ENCODE measurements around the gene IL19. TPM values are rescaled to one million over a fixed set of nuclear protein-coding genes. Genes with fewer than 3 reads are reported as not detected.

IL19 gene
- total RNA-seq, 1 donor from 2014 or later, result not detected

DNA sequence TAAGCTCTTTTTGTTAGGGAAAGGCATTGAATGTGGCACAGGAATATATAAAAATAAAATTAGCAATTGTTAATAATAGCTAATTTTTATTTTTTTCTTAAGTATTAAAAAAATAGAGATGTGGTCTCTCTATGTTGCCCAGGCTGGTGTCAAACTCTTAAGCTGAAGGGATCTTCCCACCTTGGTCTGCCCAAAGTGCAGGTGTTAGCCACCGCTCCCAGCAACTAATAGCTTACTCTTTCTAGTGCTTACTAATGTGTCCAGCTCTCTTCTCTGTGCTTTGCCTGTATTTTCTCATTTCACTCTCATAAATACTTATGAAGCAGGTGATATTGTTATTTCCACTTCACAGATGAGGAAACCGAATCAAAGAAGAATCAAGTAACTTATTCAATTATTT is 113.3 kb downstream of the IL19 start:
- no peak overlapping the region for H3K4me3 Mint-ChIP-seq (ENCODE audit: low read depth)
- H3K36me3 Mint-ChIP-seq (ENCODE audit: insufficient read depth), result no peaks in the 10 kb centered on the region
- H3K27me3 Mint-ChIP-seq, result peaks cover 9% of the 10 kb centered on the region
- H3K9me3 Mint-ChIP-seq (ENCODE audit: low read depth), result peaks cover 7% of the 10 kb centered on the region
- TF ChIP-seq, protein P1, sequence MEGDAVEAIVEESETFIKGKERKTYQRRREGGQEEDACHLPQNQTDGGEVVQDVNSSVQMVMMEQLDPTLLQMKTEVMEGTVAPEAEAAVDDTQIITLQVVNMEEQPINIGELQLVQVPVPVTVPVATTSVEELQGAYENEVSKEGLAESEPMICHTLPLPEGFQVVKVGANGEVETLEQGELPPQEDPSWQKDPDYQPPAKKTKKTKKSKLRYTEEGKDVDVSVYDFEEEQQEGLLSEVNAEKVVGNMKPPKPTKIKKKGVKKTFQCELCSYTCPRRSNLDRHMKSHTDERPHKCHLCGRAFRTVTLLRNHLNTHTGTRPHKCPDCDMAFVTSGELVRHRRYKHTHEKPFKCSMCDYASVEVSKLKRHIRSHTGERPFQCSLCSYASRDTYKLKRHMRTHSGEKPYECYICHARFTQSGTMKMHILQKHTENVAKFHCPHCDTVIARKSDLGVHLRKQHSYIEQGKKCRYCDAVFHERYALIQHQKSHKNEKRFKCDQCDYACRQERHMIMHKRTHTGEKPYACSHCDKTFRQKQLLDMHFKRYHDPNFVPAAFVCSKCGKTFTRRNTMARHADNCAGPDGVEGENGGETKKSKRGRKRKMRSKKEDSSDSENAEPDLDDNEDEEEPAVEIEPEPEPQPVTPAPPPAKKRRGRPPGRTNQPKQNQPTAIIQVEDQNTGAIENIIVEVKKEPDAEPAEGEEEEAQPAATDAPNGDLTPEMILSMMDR (IDR thresholded peaks at IDR 0.05; ENCODE audit: unreplicated experiment), result no peak
- H3K4me1 Mint-ChIP-seq (ENCODE audit: low read depth), result no peaks in the 10 kb centered on the region
- no peak overlapping the region for H3K27ac Mint-ChIP-seq
- DNase-seq (ENCODE audit: low spot score, unreplicated experiment), result no peak

- no peak for DNase-seq (ENCODE audit: low spot score, unreplicated experiment)
- no peak overlapping the region for H3K4me3 Mint-ChIP-seq (ENCODE audit: low read depth)
- no peaks in the 10 kb centered on the region for H3K36me3 Mint-ChIP-seq (ENCODE audit: insufficient read depth)
- H3K9me3 Mint-ChIP-seq (ENCODE audit: low read depth), result no peaks in the 10 kb centered on the region
- peaks cover 14% of the 10 kb centered on the region for H3K27me3 Mint-ChIP-seq
- no peak overlapping the region for H3K27ac Mint-ChIP-seq
- no peaks in the 10 kb centered on the region for H3K4me1 Mint-ChIP-seq (ENCODE audit: low read depth)
- TF ChIP-seq, protein P1 (IDR thresholded peaks at IDR 0.05; ENCODE audit: unreplicated experiment), result no peak
These were observed 114.9 kb downstream of the IL19 start for GRCh38 chr1:206885341-206886060.

DNA sequence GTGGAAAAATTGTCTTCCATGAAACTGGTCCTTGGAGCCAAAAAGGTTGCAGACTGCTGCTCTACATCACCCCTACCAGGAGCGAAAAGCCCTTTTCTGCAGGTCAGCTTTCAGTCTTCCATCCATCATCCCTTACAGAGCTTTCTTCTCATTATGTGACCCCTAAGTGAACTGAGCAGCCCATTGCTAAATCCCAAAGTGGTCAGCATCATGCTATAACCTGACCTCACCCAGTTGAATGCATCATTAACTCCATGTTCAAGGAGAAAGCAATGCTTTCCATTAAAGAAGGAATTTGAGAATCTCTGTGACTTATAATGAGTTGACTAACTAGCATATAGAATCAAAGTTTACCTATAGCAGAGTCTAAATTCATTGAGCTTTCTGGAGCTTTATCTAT is 116.3 kb downstream of the IL19 start:
- DNase-seq (ENCODE audit: low spot score, unreplicated experiment), result no peak
- H3K36me3 Mint-ChIP-seq (ENCODE audit: insufficient read depth), result no peaks in the 10 kb centered on the region
- peaks cover 22% of the 10 kb centered on the region for H3K27me3 Mint-ChIP-seq
- H3K9me3 Mint-ChIP-seq (ENCODE audit: low read depth), result no peaks in the 10 kb centered on the region
- H3K4me1 Mint-ChIP-seq (ENCODE audit: low read depth), result no peaks in the 10 kb centered on the region
- H3K4me3 Mint-ChIP-seq (ENCODE audit: low read depth), result no peak overlapping the region
- no peak overlapping the region for H3K27ac Mint-ChIP-seq
- TF ChIP-seq, protein P1 (IDR thresholded peaks at IDR 0.05; ENCODE audit: unreplicated experiment), result no peak

GRCh38 chr1:206887701-206888100 is 117.1 kb downstream of the IL19 start:
- no peak overlapping the region for H3K4me3 Mint-ChIP-seq (ENCODE audit: low read depth)
- no peaks in the 10 kb centered on the region for H3K4me1 Mint-ChIP-seq (ENCODE audit: low read depth)
- peaks cover 23% of the 10 kb centered on the region for H3K27me3 Mint-ChIP-seq
- TF ChIP-seq, protein P1 (IDR thresholded peaks at IDR 0.05; ENCODE audit: unreplicated experiment), result no peak
- no peak for DNase-seq (ENCODE audit: low spot score, unreplicated experiment)
- no peaks in the 10 kb centered on the region for H3K36me3 Mint-ChIP-seq (ENCODE audit: insufficient read depth)
- no peaks in the 10 kb centered on the region for H3K9me3 Mint-ChIP-seq (ENCODE audit: low read depth)
- H3K27ac Mint-ChIP-seq, result no peak overlapping the region

DNA sequence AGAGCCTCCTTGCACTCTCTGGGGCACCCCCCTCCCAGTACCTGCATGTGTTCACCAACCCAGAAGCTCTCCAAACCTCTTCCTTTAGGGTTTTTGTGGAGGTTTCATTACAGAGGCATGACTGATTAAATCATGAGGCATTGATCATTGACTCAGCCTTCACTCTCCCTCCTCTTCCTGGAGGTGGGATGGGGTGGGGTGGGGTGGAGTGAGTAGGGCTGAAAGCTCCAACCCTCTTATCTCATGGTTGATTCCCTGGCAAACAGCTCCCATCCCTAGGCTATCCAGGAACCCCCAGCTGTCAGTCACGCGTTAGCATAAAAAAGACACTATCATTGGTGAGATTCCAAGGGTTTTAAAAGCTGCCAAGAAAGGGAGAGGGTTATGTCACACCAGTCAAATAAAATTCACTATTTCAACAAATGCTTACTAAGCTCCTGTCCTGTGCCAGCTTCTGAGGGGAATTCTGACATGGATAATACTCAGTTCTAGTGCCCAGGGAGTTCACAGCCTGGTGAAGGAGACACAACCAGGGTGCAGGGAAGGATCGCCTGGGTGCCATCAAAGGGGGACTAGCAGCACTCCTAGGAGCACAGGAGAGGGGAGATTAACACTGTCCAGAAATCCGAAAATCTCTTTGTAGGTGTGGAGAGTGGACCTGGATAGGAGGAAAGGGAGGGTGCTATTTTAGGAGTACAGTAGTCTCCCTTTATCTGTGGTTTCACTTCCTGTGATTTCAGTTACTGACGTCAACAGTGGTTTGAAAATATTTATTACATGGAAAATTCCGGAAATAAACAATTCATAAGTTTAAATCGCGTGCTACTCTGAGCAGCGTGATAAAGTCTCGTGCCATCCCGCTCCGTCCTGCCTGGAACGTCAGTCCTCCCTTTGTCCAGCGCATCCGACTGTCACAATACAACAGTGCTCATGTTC is 119.8 kb downstream of the IL19 start:
- H3K9me3 Mint-ChIP-seq (ENCODE audit: low read depth), result no peaks in the 10 kb centered on the region
- peaks cover 32% of the 10 kb centered on the region for H3K27me3 Mint-ChIP-seq
- no peak overlapping the region for H3K27ac Mint-ChIP-seq
- H3K4me1 Mint-ChIP-seq (ENCODE audit: low read depth), result peaks cover 2% of the 10 kb centered on the region
- TF ChIP-seq, protein P1 (IDR thresholded peaks at IDR 0.05; ENCODE audit: unreplicated experiment), result no peak
- no peaks in the 10 kb centered on the region for H3K36me3 Mint-ChIP-seq (ENCODE audit: insufficient read depth)
- no peak for DNase-seq (ENCODE audit: low spot score, unreplicated experiment)
- H3K4me3 Mint-ChIP-seq (ENCODE audit: low read depth), result no peak overlapping the region
